SK-N-SH (cell line): ENCODE data around the gene BMPR1B.

Experiments used
- CTCF ChIP-seq: fragments of 200-600 bp; sonication (generic); IDR thresholded peaks from 2 replicates; pipeline ENCODE4 v1.6.1; 2017; ENCODE audit warnings: antibody characterized with exemption, mild to moderate bottlenecking, moderate library complexity
- EZH2phosphoT487 ChIP-seq: fragments of 200-600 bp; sonication (generic); IDR thresholded peaks from 2 replicates; pipeline ENCODE4 v1.6.1; 2017; ENCODE audit warnings: low read depth, mixed run types, mild to moderate bottlenecking, antibody characterized with exemption, moderate library complexity, borderline replicate concordance
- YY1 ChIP-seq: IDR thresholded peaks from 2 replicates; pipeline ENCODE4 v1.4.0; 2012; ENCODE audit warnings: low read depth, mild to moderate bottlenecking
- ZBTB33 ChIP-seq: IDR thresholded peaks from 2 replicates; pipeline ENCODE4 v1.4.0; 2012; ENCODE audit warnings: low read depth, borderline replicate concordance

GRCh38 chr4:94767446-94767845, 9.7 kb downstream of the BMPR1B start:
- TF ChIP-seq CTCF, result no peak
- TF ChIP-seq EZH2phosphoT487, result no peak
- no peak for TF ChIP-seq YY1
- TF ChIP-seq ZBTB33, result no peak
